ENCODE results near the gene INPP5A.
"Not testable (repeated sequence)": the region's sequence is repeated elsewhere in the genome, so short reads cannot be mapped to it uniquely, and the experiment has no call there.

INPP5A gene

GRCh38 chr10:132596742-132597279 lies 59.2 kb downstream of the INPP5A start:
- H3K36me3 ChIP-seq = no peaks in the 10 kb centered on the region
- H3K9me3 ChIP-seq (ENCODE audit: severe bottlenecking) = peaks cover 8% of the 10 kb centered on the region
- no peak for DNase-seq
- H3K4me3 ChIP-seq (ENCODE audit: low read depth, low read length) = no peak overlapping the region
- no peak for TF ChIP-seq CTCF (IDR thresholded peaks at IDR 0.05; ENCODE audit: low read depth, low read length)
- no peaks in the 10 kb centered on the region for H3K27me3 ChIP-seq (ENCODE audit: insufficient read depth, low read depth, severe bottlenecking)
- no peak overlapping the region for H3K27ac ChIP-seq

- Histone ChIP-seq H3K27ac (no peak overlapping the region), H3K9me3 (ENCODE audit: severe bottlenecking) (peaks cover 8% of the 10 kb centered on the region), H3K36me3 (no peaks in the 10 kb centered on the region), H3K27me3 (ENCODE audit: insufficient read depth, low read depth, severe bottlenecking) (no peaks in the 10 kb centered on the region), H3K4me3 (ENCODE audit: low read depth, low read length) (no peak overlapping the region)
- no peak for TF ChIP-seq CTCF (IDR thresholded peaks at IDR 0.05; ENCODE audit: low read depth, low read length)
- no peak for DNase-seq
Measured at GRCh38 chr10:132597654-132598053, 60.1 kb downstream of the INPP5A start.

GRCh38 chr10:132599023-132599618 lies 61.5 kb downstream of the INPP5A start:
- H3K27ac ChIP-seq; DNase-seq; H3K27me3 ChIP-seq (ENCODE audit: insufficient read depth, low read depth, severe bottlenecking): not testable (repeated sequence)

GRCh38 chr10:132599732-132600131 lies 62.1 kb downstream of the INPP5A start:
- Histone ChIP-seq H3K4me3 (ENCODE audit: low read depth, low read length) (no peak overlapping the region), H3K36me3 (no peaks in the 10 kb centered on the region), H3K9me3 (ENCODE audit: severe bottlenecking) (peaks cover 8% of the 10 kb centered on the region), H3K27me3 (ENCODE audit: insufficient read depth, low read depth, severe bottlenecking) (no peaks in the 10 kb centered on the region), H3K27ac (no peak overlapping the region)
- TF ChIP-seq CTCF (IDR thresholded peaks at IDR 0.05; ENCODE audit: low read depth, low read length) = no peak
- DNase-seq = no peak

More at GRCh38 chr10:132599023-132599618, 61.5 kb downstream of the INPP5A start:
- not testable (repeated sequence) for H3K36me3 ChIP-seq; H3K4me3 ChIP-seq (ENCODE audit: low read depth, low read length); H3K9me3 ChIP-seq (ENCODE audit: severe bottlenecking)

- Histone ChIP-seq H3K9me3 (ENCODE audit: severe bottlenecking) (peaks cover 8% of the 10 kb centered on the region), H3K27me3 (ENCODE audit: insufficient read depth, low read depth, severe bottlenecking) (no peaks in the 10 kb centered on the region), H3K4me3 (ENCODE audit: low read depth, low read length) (no peak overlapping the region), H3K27ac (no peak overlapping the region), H3K36me3 (no peaks in the 10 kb centered on the region)
- no peak for DNase-seq
- TF ChIP-seq CTCF (IDR thresholded peaks at IDR 0.05; ENCODE audit: low read depth, low read length) = no peak
Measured at GRCh38 chr10:132600416-132600815, 62.8 kb downstream of the INPP5A start.

GRCh38 chr10:132601567-132601966 lies 64.0 kb downstream of the INPP5A start:
- no peaks in the 10 kb centered on the region for H3K27me3 ChIP-seq (ENCODE audit: insufficient read depth, low read depth, severe bottlenecking)

More at GRCh38 chr10:132601567-132601966, 64.0 kb downstream of the INPP5A start:
- DNase-seq = no peak
- Histone ChIP-seq H3K36me3 (no peaks in the 10 kb centered on the region), H3K27ac (no peak overlapping the region), H3K4me3 (ENCODE audit: low read depth, low read length) (no peak overlapping the region), H3K9me3 (ENCODE audit: severe bottlenecking) (peaks cover 8% of the 10 kb centered on the region)
- TF ChIP-seq CTCF (IDR thresholded peaks at IDR 0.05; ENCODE audit: low read depth, low read length) = no peak

Measured in WERI-Rb-1 (cell line).